NCI-H1930 (cell line): ENCODE results near the gene ABCF2.

Experiments
- DNase-seq, 2 experiments: peaks; one replicate each; lab custom pipeline; 2025; lab: John Stamatoyannopoulos, UW

Gene ABCF2

GRCh38 chr7:151195616-151196450 lies 31.2 kb downstream of the ABCF2 start:
- no peak for DNase-seq

DNA sequence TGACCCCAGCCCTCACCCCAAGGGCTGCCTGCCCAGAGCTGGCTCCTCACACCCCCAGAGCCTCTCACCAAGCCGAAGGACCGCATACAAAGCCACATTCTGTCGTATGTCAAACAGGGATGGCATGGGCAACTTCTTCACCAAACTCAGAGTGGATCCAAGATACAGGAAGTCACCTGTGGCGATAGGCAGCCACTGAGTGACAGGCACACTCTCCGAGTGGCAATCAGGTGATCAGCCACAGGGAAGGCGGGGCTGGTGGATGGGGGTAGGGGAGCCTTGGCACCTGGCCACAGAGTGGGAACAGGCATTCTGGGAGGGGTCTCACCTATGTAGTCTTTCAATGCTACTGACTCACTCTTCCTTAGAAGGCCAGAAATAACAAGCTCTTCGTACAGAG lies 32.8 kb downstream of the ABCF2 start:
- no peak for DNase-seq

- DNase-seq: no peak
These were observed 33.6 kb downstream of the ABCF2 start for GRCh38 chr7:151193203-151193978.

DNA sequence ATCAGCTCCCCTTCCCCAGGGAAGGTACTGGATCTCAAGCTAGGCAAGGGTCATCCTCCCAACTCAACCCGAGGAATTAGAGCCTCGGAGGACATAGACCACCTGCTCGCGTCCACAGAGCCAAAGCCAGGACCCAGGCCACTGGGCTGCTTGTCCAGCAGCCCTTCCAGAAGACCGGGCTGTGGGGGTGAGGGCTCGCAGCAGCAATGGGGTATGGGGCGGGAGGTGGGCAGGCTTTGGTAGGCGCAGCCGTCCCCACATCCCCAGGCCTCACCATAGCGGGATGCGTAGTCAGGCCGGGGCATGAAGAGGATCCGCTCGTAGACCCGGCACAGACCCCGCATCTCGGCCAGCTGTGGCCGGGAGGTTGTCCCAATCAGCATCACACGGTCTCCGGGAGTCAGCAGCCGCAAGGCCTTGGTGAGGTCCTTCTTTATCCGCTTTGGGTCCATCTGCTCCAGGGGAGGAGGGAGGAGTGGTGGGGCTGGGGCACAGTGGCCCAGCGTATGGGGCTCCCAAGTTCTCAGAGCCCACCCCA lies 34.9 kb downstream of the ABCF2 start:
- DNase-seq: no peak

GRCh38 chr7:151191544-151191943 lies 35.5 kb downstream of the ABCF2 start:
- DNase-seq: no peak

GRCh38 chr7:151189038-151189437 lies 38.0 kb downstream of the ABCF2 start:
- DNase-seq: no peak

- DNase-seq: no peak
These were observed 38.8 kb downstream of the ABCF2 start for GRCh38 chr7:151188252-151188542.

DNA sequence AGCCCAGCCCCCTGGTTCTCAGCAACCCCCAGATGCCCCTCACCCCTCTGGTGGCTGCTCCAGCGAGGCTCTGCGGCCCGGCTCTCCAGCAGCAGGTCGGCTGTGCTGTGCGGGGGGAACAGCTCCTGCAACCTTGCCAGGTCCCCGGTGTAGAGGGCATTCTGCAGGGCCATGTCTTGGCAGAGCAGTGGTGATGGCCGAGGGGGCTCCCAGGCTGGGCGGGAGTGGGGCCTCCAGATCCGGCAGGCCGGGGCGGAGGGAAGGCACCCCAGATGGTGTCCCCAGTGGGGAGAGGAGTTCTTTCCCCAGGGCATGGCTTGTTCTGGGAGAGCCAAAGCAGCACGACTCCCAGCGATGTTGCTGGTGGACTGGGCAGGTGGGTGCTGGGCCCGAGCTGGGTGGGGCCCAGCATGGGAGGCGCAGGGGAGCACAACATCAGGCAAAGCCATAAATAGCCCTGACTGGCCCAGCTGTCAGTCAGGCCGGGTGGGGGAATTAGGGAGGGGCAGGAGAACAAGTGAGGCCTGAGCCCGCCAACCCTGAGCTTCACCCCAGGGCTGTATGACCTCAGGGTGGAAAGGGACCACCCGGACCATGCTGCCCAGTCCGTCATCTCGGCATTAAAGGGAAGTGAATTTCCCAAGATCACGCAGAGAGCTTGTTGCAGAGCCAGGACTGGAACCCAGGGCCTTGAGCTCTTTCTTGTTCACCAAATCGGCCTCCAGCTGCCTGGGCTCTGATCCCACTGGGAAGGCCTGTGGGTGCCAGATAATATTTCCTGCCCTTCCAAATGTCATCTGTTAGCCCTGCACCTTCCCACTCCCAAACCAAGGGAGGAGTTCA lies 39.4 kb downstream of the ABCF2 start:
- no peak for DNase-seq

DNA sequence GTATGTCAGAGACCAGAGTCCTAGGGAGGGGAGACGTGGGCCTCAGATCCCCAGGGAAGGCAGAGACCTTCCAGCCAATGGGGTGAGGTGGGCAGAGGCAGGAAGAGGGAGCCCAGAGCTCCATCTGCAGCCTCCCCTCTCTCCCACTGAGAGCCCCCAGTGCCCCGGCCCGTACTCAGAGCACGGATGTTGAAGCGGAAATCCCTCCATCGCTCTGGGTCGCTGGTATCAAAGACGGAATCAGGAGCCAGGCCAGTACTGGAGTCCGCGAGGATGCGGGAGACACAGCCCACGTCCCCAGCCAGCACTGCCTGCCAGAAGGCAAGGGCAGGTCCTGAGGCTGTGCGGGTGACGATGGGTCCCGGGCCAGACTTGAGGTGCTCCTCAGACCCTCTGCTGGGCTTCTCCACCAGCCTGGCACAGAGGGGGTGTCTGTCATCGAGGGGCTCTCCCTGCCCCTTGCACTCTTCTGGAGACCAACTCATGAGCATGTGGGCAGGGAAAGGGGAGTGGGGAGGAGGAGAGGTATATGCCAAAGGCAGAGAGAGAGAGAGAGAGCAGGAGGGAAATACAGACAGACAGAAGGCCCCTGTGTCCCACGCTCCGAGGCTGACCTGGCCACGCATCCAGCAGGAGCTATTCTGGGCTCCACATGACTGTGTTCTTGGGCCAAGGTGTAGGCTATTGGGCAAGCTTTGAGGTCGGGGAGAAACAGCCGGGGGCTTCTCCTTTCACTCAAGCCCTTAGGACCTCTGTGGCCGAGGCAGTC lies 40.2 kb downstream of the ABCF2 start, which contains the start of gene ASB10:
ASB10 (minus strand) TSS at position 611 of the 769 bp plus-strand sequence; CDS start at position 491, 120 bp downstream.
- no peak for DNase-seq

GRCh38 chr7:151185762-151186639 lies 41.0 kb downstream of the ABCF2 start:
- no peak for DNase-seq

DNA sequence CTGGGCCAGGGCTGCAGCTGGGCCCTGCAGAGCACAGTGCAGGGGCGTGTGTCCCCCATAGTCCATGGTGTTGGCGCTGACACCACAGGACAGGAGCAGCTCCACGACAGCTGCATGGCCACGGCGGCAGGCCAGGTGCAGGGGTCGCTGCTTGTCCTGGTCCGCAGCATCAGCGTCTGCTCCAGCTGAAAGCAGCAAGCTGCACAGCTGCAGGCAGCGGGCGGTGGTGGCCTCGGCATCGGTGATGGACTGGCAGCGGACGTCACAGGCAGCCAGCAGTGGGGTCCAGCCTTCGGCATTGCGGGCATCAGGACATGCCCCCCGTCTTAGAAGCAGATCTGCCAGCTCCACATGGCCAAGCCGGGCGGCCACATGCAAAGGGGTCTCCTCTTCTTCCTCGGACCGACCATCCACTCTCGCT lies 46.0 kb downstream of the ABCF2 start:
- DNase-seq: no peak

GRCh38 chr7:151179946-151180345 lies 47.1 kb downstream of the ABCF2 start:
- DNase-seq: no peak

GRCh38 chr7:151179287-151179860 lies 47.6 kb downstream of the ABCF2 start:
- no peak for DNase-seq

GRCh38 chr7:151178831-151179230 lies 48.2 kb downstream of the ABCF2 start:
- DNase-seq: no peak

- no peak for DNase-seq
These were observed 48.8 kb downstream of the ABCF2 start for GRCh38 chr7:151178236-151178635.

DNA sequence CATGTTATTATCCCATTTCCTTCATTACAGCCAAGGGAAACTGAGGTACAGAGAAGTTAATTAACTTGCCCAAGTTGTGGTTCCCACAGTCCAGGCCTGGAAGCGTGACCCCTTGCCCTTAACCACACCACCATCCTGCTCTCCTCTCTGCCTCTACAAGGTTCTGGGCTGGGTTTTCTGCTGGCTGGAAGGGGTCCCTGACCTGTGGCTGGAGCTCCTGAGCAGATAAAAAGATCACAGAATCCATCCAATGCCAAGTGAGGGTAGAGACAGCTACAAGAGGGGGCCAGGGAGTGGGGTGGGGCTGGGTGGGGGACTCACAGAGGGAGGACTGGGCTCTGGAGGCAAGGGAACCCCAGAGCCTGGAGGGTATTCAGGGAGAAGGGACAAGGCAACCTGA lies 49.7 kb downstream of the ABCF2 start:
- no peak for DNase-seq

DNA sequence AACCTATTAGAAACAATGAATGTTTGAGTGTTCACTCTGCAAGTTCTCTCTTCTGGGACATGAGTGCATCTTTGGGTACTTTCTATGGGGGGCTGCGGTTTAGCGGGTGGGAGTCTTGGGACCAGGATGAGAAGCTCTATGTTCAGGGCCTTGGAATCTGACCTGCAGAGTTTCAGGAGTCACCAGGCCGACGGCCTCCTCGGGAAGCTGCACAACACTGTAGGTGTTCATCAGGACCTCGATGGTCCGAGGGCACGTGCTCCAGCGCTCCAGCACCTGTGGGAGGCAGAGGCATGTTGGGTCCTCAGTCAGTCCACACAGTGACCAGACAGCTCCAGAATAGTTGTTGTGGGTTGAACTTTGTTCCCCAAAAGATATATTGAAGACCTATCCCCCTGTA lies 50.6 kb downstream of the ABCF2 start:
- DNase-seq: no peak

DNA sequence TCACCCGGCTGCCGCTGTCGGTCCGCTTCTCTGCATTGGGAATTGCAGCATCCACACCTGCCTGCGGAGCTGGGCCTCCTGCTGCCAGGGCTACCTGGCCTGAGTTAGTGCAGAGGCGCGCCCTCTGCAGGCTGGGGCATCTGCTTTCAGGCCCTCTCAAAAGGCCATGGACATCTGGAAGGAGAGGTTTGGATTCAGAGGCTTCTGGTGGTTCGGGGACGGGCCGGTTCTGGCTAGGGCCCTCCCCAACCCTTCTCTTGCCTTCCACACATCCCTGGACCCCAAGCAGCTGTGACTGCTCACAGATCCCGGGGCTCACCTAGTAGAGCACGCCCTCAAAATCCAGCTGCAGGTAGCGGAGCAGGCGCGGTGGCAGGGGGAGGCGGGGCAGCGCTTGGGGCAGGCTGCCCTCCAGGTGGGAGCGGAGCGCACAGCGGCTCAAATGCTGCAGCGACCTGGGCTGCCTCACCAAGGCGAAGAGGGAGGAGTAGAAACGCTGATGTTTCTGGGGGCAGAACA lies 51.2 kb downstream of the ABCF2 start:
- DNase-seq: no peak

DNA sequence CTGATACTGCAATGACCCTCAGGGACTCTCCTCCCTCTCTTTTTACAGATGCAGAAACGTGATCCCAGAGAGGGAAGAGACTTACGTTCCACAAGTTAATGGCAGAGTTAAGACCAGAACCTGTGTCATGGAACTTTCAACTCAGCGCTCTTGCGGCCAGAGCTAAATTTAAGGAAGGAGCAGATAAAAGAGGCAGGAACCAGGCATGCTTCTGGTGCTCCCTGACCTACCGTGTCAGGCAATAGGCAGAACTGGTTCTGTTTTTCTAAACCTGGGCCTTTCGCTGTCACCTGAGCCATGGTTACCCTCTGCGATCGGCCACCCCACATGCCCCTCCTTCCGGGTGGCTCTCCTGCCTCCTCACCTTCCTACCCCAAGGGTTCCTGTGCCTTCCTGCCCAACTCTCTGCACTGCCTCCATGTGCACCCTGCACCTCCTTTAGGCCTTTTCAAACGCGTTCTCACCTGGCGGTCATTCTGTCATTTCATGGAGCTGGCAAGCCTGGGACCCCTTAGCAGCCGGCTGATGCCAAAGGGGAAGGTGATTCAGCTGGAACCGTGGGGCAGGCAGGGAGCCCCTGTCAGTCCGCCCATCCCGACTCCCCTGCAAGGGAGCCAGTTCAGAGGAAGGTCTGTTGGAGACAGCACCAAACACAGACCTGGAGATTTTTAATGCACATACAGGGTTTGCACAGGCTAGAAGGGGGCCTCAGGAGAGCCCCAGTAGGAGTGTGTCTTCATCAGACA lies 51.8 kb downstream of the ABCF2 start:
- DNase-seq: no peak
